ENCODE data around the gene STEAP4. TPM values are rescaled to one million over a fixed set of nuclear protein-coding genes. Genes with fewer than 3 reads are reported as not detected.

STEAP4 gene
- total RNA-seq, 4 donors from 2014 or later = 47.9 to 318 (median 110) TPM

- TF ChIP-seq CTCF (IDR thresholded peaks at IDR 0.05) = no peak
- no peak for DNase-seq (ENCODE audit: low spot score)
- no peak for ATAC-seq (ENCODE audit: low FRiP score)
These were observed 38.5 kb upstream of the STEAP4 start for GRCh38 chr7:88344956-88345832.

GRCh38 chr7:88344271-88344670, 37.6 kb upstream of the STEAP4 start:
- ATAC-seq (ENCODE audit: low FRiP score) = no peak
- no peak for TF ChIP-seq CTCF (IDR thresholded peaks at IDR 0.05)
- no peak for DNase-seq (ENCODE audit: low spot score)

- ATAC-seq (ENCODE audit: low FRiP score) (no peak), DNase-seq (ENCODE audit: low spot score) (no peak)
- TF ChIP-seq CTCF (IDR thresholded peaks at IDR 0.05) = no peak
These were observed 32.7 kb upstream of the STEAP4 start for GRCh38 chr7:88339195-88339922.

- TF ChIP-seq CTCF (IDR thresholded peaks at IDR 0.05) = no peak
- ATAC-seq (ENCODE audit: low FRiP score) = no peak
These were observed 31.8 kb upstream of the STEAP4 start for GRCh38 chr7:88338503-88338902.

GRCh38 chr7:88337572-88337971, 30.9 kb upstream of the STEAP4 start:
- no peak for DNase-seq (ENCODE audit: low spot score)
- no peak for ATAC-seq (ENCODE audit: low FRiP score)
- TF ChIP-seq CTCF (IDR thresholded peaks at IDR 0.05) = no peak

More at GRCh38 chr7:88338503-88338902, 31.8 kb upstream of the STEAP4 start:
- DNase-seq (ENCODE audit: low spot score) = no peak

GRCh38 chr7:88331322-88331721, 24.6 kb upstream of the STEAP4 start:
- no peak for DNase-seq (ENCODE audit: low spot score)
- no peak for ATAC-seq (ENCODE audit: low FRiP score)
- no peak for TF ChIP-seq CTCF (IDR thresholded peaks at IDR 0.05)

Data from omental fat pad (tissue), 4 donors.